Measurements from ENCODE around the gene STK26. TPM values are rescaled to one million over a fixed set of nuclear protein-coding genes. Genes with fewer than 3 reads are reported as not detected.

The STK26 gene
- total RNA-seq, 1 experiment from 2014 or later = 30.5 TPM

DNA sequence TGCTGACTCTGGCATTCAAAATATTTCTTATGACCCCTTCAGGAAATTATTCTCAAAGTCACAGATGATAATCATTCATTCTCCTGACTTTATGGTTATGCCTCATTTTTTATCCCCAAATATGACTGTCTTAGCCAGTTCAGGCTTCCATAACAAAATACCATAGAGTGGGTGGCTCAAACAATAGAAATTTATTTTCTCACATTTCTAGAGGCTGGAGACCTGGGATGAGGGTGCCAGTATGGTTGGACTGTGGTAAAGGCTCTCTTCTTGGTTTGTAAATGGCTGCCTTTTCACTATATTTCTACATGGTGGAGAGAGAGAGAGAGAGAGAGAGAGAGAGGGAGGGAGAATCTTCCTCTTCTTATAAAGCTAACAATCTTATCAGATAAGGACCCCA is 84.2 kb downstream of the STK26 start:
- ATAC-seq (no peak), DNase-seq (ENCODE audit: low read depth, low spot score) (no peak)
- Histone ChIP-seq H3K9me3 (ENCODE audit: control insufficient read depth in 1 of 2, insufficient read depth in 1 of 2, low read depth in 1 of 2, low read length in 2 of 2) (no peaks in the 10 kb centered on the region), H3K79me2 (ENCODE audit: insufficient read depth, low read length) (no peaks in the 10 kb centered on the region), H3K4me1 (ENCODE audit: control insufficient read depth in 1 of 2, insufficient read depth in 2 of 2, low read length in 2 of 2) (no peaks in the 10 kb centered on the region), H2AFZ (ENCODE audit: low read depth, low read length, poor library complexity, severe bottlenecking) (no peak overlapping the region), H3K27ac (ENCODE audit: low read depth, low read length) (no peak overlapping the region), H3K4me2 (ENCODE audit: low read length) (no peak overlapping the region), H4K20me1 (ENCODE audit: insufficient read depth) (no peaks in the 10 kb centered on the region), H3K27me3 (ENCODE audit: insufficient read depth, low read length) (no peaks in the 10 kb centered on the region), H3K4me3 (replicated peaks in 1 of 2; ENCODE audit: low read depth in 1 of 2, low read length in 2 of 2) (no peak overlapping the region), H3K9ac (ENCODE audit: low read length) (no peak overlapping the region), H3K9me2 (ENCODE audit: insufficient read depth) (no peaks in the 10 kb centered on the region), H3K36me3 (ENCODE audit: control insufficient read depth in 1 of 2, insufficient read depth in 2 of 2, low read length in 2 of 2) (no peaks in the 10 kb centered on the region)
- intact Hi-C loops (cut with micrococcal nuclease) = no loop called here
- ChIA-PET CTCF (no interaction called here), POLR2A (no interaction called here), RAD21 (ENCODE audit: low non-redundant PET in 1 of 2, low total read pairs in 2 of 2, uncharacterized antibody in 2 of 2, unreplicated experiment in 2 of 2) (no interaction called here)
- TF ChIP-seq, protein P1, sequence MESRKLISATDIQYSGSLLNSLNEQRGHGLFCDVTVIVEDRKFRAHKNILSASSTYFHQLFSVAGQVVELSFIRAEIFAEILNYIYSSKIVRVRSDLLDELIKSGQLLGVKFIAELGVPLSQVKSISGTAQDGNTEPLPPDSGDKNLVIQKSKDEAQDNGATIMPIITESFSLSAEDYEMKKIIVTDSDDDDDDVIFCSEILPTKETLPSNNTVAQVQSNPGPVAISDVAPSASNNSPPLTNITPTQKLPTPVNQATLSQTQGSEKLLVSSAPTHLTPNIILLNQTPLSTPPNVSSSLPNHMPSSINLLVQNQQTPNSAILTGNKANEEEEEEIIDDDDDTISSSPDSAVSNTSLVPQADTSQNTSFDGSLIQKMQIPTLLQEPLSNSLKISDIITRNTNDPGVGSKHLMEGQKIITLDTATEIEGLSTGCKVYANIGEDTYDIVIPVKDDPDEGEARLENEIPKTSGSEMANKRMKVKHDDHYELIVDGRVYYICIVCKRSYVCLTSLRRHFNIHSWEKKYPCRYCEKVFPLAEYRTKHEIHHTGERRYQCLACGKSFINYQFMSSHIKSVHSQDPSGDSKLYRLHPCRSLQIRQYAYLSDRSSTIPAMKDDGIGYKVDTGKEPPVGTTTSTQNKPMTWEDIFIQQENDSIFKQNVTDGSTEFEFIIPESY (IDR thresholded peaks at IDR 0.05; ENCODE audit: extremely low read depth, insufficient replicate concordance, low read length) = no peak
- no peak for TF ChIP-seq JUND (IDR thresholded peaks at IDR 0.05)
- no peak for TF ChIP-seq POLR2A (IDR thresholded peaks at IDR 0.05; ENCODE audit: borderline replicate concordance, extremely low read depth, insufficient read depth, insufficient read length)
- no peak for TF ChIP-seq EZH2phosphoT487 (IDR thresholded peaks at IDR 0.05; ENCODE audit: borderline replicate concordance)
- TF ChIP-seq POLR2AphosphoS5 (IDR thresholded peaks at IDR 0.05; ENCODE audit: low read depth, low read length) = no peak
- TF ChIP-seq, protein P2, sequence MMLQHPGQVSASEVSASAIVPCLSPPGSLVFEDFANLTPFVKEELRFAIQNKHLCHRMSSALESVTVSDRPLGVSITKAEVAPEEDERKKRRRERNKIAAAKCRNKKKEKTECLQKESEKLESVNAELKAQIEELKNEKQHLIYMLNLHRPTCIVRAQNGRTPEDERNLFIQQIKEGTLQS (IDR thresholded peaks at IDR 0.05) = no peak
- TF ChIP-seq CBX3 (IDR thresholded peaks at IDR 0.05; ENCODE audit: low read depth) = no peak
- no peak for TF ChIP-seq ELF1 (IDR thresholded peaks at IDR 0.05; ENCODE audit: borderline replicate concordance, low read depth)
- BruUV-seq (replicated peaks) = no TSS peak

DNA sequence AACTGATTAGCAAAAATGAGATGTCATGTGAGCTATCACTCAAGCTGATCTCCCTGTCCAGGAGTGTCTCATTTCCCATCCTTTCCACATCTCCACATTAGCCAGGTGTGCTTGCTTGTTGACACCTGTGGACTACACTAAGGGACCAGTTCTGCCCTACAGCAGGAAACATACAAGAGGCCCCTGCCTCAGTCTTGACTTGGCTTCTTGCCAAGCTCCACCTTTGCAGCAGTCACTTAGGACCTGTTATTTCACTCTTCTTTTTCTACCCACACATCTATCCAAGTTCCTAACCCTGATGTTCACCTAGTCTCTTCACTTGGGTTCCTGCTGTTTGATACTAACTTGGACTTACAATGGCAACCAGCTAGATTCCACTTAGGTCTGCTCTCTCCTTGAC is 91.5 kb downstream of the STK26 start:
- Histone ChIP-seq H3K9me2 (ENCODE audit: insufficient read depth) (no peaks in the 10 kb centered on the region), H3K27me3 (ENCODE audit: insufficient read depth, low read length) (no peaks in the 10 kb centered on the region), H3K9me3 (ENCODE audit: control insufficient read depth in 1 of 2, insufficient read depth in 1 of 2, low read depth in 1 of 2, low read length in 2 of 2) (no peaks in the 10 kb centered on the region), H3K4me1 (ENCODE audit: control insufficient read depth in 1 of 2, insufficient read depth in 2 of 2, low read length in 2 of 2) (no peaks in the 10 kb centered on the region), H3K4me3 (replicated peaks in 1 of 2; ENCODE audit: low read depth in 1 of 2, low read length in 2 of 2) (no peak overlapping the region), H3K36me3 (ENCODE audit: control insufficient read depth in 1 of 2, insufficient read depth in 2 of 2, low read length in 2 of 2) (no peaks in the 10 kb centered on the region), H3K79me2 (ENCODE audit: insufficient read depth, low read length) (no peaks in the 10 kb centered on the region), H3K9ac (ENCODE audit: low read length) (no peak overlapping the region), H3K27ac (ENCODE audit: low read depth, low read length) (no peak overlapping the region), H3K4me2 (ENCODE audit: low read length) (no peak overlapping the region), H2AFZ (ENCODE audit: low read depth, low read length, poor library complexity, severe bottlenecking) (no peak overlapping the region), H4K20me1 (ENCODE audit: insufficient read depth) (no peaks in the 10 kb centered on the region)
- intact Hi-C loops (cut with micrococcal nuclease) = no loop called here
- BruUV-seq (replicated peaks) = no TSS peak
- ChIA-PET RAD21 (ENCODE audit: low non-redundant PET in 1 of 2, low total read pairs in 2 of 2, uncharacterized antibody in 2 of 2, unreplicated experiment in 2 of 2) (no interaction called here), POLR2A (no interaction called here), CTCF (no interaction called here)
- TF ChIP-seq EZH2 (IDR thresholded peaks at IDR 0.05) (no peak), ZNF274 (IDR thresholded peaks at IDR 0.05; ENCODE audit: low read depth, low read length) (no peak), JUND (IDR thresholded peaks at IDR 0.05) (no peak)
- DNase-seq (ENCODE audit: low read depth, low spot score) (no peak), ATAC-seq (no peak)

All from HCT116 (cell line).